DOHH2 (cell line): ENCODE measurements around the gene ADCY10.

Experiments
- H3F3A ChIP-seq: fragments of 200-600 bp; sonication (generic), shearing (Covaris generic); 2 replicates; pipeline ENCODE4 v1.6.0; 2016; ENCODE audit warnings: antibody characterized with exemption, mild to moderate bottlenecking; ENCODE audit not compliant: control insufficient read depth, insufficient read depth
- H3K27ac ChIP-seq: fragments of 200-600 bp; sonication (generic); 2 replicates; pipeline ENCODE4 v1.5.1; 2014; ENCODE audit warnings: low read depth, mild to moderate bottlenecking, low read length, moderate library complexity
- H3K27me3 ChIP-seq: fragments of 200-600 bp; sonication (generic); 2 replicates; pipeline ENCODE4 v1.6.1; 2014; ENCODE audit warnings: mild to moderate bottlenecking, low read length, mixed read lengths; ENCODE audit not compliant: control insufficient read depth
- H3K36me3 ChIP-seq: fragments of 200-600 bp; sonication (generic); 2 replicates; pipeline ENCODE4 v1.6.1; 2014; ENCODE audit warnings: mild to moderate bottlenecking, low read length, moderate library complexity, mixed read lengths; ENCODE audit not compliant: control insufficient read depth
- H3K4me1 ChIP-seq: fragments of 200-600 bp; sonication (generic); 2 replicates; pipeline ENCODE4 v1.6.1; 2014; ENCODE audit warnings: mild to moderate bottlenecking, low read length, mixed read lengths; ENCODE audit not compliant: control insufficient read depth
- H3K4me2 ChIP-seq: fragments of 200-600 bp; sonication (generic); 2 replicates; pipeline ENCODE4 v1.6.0; 2014; ENCODE audit warnings: mild to moderate bottlenecking, low read length, moderate library complexity
- H3K4me3 ChIP-seq: fragments of 200-600 bp; sonication (generic); 2 replicates; pipeline ENCODE4 v1.5.1; 2014; ENCODE audit warnings: mild to moderate bottlenecking, low read length, mixed read lengths
- H3K79me2 ChIP-seq: fragments of 200-600 bp; sonication (generic); 2 replicates; pipeline ENCODE4 v1.6.1; 2014; ENCODE audit warnings: mild to moderate bottlenecking, low read length, mixed read lengths; ENCODE audit not compliant: control insufficient read depth
- H3K9me2 ChIP-seq: fragments of 200-600 bp; sonication (generic); replicated peaks from 2 replicates; pipeline ENCODE4 v1.6.1; 2014; ENCODE audit warnings: mild to moderate bottlenecking, low read length, mixed read lengths; ENCODE audit not compliant: control insufficient read depth
- H3K9me3 ChIP-seq: fragments of 200-600 bp; sonication (generic); 2 replicates; pipeline ENCODE4 v1.6.1; 2014; ENCODE audit warnings: antibody characterized with exemption, low read length, mixed read lengths; ENCODE audit not compliant: control insufficient read depth, insufficient read depth
- H4K20me1 ChIP-seq: fragments of 200-600 bp; sonication (generic); 2 replicates; pipeline ENCODE4 v1.6.0; 2014; ENCODE audit warnings: low read depth, mild to moderate bottlenecking, antibody characterized with exemption, low read length, moderate library complexity; ENCODE audit not compliant: control insufficient read depth, insufficient read depth
- CTCF ChIP-seq: fragments of 200-600 bp; sonication (generic); IDR thresholded peaks from one replicate; pipeline ENCODE4 v1.5.1; 2014; ENCODE audit warnings: antibody characterized with exemption, mild to moderate bottlenecking, low read depth, low read length; ENCODE audit not compliant: poor library complexity, severe bottlenecking
- EZH2phosphoT487 ChIP-seq: fragments of 200-600 bp; sonication (generic); IDR thresholded peaks from 2 replicates; pipeline ENCODE4 v1.6.1; 2017; ENCODE audit warnings: borderline replicate concordance, mild to moderate bottlenecking, antibody characterized with exemption, low read length, moderate library complexity, mixed read lengths

The ADCY10 gene

GRCh38 chr1:167904652-167905130 is 9.2 kb downstream of the ADCY10 start:
- H3K9me2 ChIP-seq = no peaks in the 10 kb centered on the region
- no peak for TF ChIP-seq EZH2phosphoT487
- TF ChIP-seq CTCF = no peak
- H3F3A ChIP-seq = no peaks in the 10 kb centered on the region
- H3K4me2 ChIP-seq = no peak overlapping the region
- peaks cover 5% of the 10 kb centered on the region for H3K4me1 ChIP-seq
- H3K36me3 ChIP-seq = no peaks in the 10 kb centered on the region
- H3K9me3 ChIP-seq = peaks cover 7% of the 10 kb centered on the region; the same call in 1 of the 2 replicates
- H3K27me3 ChIP-seq = no peaks in the 10 kb centered on the region
- H4K20me1 ChIP-seq = no peaks in the 10 kb centered on the region
- no peaks in the 10 kb centered on the region for H3K79me2 ChIP-seq
- H3K27ac ChIP-seq = no peak overlapping the region
- H3K4me3 ChIP-seq = no peak overlapping the region

GRCh38 chr1:167900907-167901306 is 13.0 kb downstream of the ADCY10 start:
- no peak overlapping the region for H3K27ac ChIP-seq
- no peaks in the 10 kb centered on the region for H3F3A ChIP-seq
- peaks cover 14% of the 10 kb centered on the region for H3K4me1 ChIP-seq
- no peaks in the 10 kb centered on the region for H3K36me3 ChIP-seq
- no peaks in the 10 kb centered on the region for H3K79me2 ChIP-seq
- no peak overlapping the region for H3K4me2 ChIP-seq
- H3K9me2 ChIP-seq = no peaks in the 10 kb centered on the region
- no peaks in the 10 kb centered on the region for H3K9me3 ChIP-seq
- H3K27me3 ChIP-seq = no peaks in the 10 kb centered on the region
- TF ChIP-seq EZH2phosphoT487 (no peak), CTCF (no peak)
- H4K20me1 ChIP-seq = no peaks in the 10 kb centered on the region
- no peak overlapping the region for H3K4me3 ChIP-seq

- H3K4me2 ChIP-seq = no peak overlapping the region
- H3K36me3 ChIP-seq = no peaks in the 10 kb centered on the region
- H3F3A ChIP-seq = no peaks in the 10 kb centered on the region
- no peaks in the 10 kb centered on the region for H3K9me2 ChIP-seq
- no peak for TF ChIP-seq CTCF
- H3K4me1 ChIP-seq = peaks cover 14% of the 10 kb centered on the region
- H3K27me3 ChIP-seq = no peaks in the 10 kb centered on the region
- H3K27ac ChIP-seq = no peak overlapping the region
- no peaks in the 10 kb centered on the region for H4K20me1 ChIP-seq
- no peaks in the 10 kb centered on the region for H3K79me2 ChIP-seq
- H3K9me3 ChIP-seq = no peaks in the 10 kb centered on the region
- no peak overlapping the region for H3K4me3 ChIP-seq
These were observed 14.7 kb downstream of the ADCY10 start for GRCh38 chr1:167899253-167899681.
